Stimulated activated CD8-positive, alpha-beta memory T cell treated with anti-CD3 and anti-CD28 coated beads, Interleukin-7, amount 100 ng/mL, for 1 hour (primary cell): ENCODE measurements around the gene DNAH11.
"Not testable (repeated sequence)": the region's sequence is repeated elsewhere in the genome, so short reads cannot be mapped to it uniquely, and the experiment has no call there.

Source experiments
- DNase-seq, 2 donors: peaks; one replicate each; pipeline ENCODE4 v3.0.0-alpha.2; 2020; ENCODE audit warnings: low read depth in 2 of 2

Gene DNAH11

DNA sequence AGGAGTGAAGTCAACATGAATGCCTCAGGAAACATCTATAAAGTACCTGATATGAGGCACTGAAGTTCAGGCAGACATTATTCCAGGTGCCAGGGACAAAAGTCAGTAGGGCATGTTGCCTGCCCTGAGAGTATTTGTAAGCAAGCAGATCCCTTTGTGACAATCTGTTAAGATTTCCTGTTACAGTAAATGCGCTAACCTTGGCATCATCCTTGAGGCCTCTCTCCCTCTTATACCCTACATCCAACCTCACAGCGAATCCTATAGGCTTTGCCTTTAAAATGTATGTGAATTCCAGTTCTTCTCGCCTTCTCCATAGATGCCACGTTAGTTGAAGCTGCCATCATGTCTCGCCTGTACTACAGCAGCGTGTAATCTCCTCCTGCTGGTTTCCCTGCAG lies 165.3 kb downstream of the DNAH11 start:
- no peak for DNase-seq

DNA sequence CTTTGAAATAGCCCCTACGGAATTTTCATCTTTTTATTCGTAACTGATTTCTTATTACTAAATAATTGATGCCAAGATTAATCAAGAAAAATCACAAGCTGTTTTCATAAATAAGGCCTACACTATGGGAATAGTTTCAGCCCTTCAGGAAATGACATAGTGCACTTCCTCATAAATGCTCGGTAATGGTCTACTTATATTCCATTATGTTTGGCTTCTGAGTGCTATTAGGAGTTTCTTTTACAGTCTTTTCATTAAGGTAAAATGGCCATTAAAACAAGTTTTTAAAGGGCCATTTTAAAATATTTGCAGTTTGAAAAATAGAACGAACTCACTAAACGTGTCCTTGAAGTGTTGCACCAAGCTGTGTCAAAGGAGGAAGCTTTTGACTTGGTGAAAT lies 174.5 kb downstream of the DNAH11 start:
- DNase-seq = no peak

DNA sequence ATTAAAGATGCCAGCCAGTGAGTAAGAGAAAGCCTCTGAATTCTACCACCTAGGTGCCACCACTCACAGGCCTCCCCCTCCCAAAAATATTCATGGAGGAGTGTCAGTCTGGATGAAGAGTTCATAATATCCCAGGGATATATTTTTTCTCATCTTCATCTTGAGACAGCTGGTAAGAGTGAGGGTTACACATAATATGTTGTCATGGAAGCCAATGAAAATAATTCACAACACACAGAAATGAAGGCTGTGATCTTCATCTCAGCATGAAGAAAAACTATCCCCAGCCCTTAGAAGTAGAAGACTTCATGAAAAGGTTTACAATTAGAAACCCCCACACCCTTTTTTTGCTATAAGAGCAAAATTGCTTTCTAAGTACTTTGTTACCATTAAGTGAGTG lies 175.6 kb downstream of the DNAH11 start:
- no peak for DNase-seq

DNA sequence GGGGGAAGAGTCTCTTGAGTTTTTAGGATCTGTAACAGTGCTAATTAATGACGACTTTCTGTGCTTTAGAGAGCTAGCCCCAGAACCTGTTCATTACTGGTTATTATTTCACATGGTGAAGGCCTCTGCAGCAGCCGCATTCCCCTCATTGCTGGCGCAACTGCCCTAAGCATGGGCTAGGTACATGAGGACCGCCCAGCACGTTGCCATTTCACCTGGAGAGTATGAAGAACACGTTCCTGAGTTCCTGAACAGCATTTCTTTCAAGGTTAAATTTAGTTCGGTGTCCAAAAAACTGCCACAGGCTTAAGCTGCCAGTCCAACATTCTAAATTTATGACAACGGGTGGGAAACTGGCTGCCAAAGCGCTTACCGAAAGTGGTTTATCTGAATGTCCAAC lies 177.0 kb downstream of the DNAH11 start:
- no peak for DNase-seq

DNA sequence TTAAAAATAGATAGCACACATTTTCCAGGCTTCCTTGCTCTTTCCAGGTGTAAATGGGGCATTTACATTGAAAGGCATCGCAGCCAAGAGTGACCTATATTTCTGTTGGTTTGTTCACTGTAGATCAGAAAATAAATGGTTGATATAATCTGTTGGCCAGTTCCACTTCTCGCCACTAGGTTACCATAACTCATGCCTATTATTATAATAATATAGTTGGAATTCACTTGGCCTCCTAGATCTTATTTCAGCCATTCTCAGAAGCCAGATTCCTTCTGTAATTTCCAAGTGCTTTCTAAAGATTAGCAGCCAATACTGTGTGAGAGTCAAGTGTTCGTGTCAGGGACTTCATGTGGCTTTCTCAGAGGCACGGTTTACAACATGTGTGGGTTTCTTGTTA lies 179.5 kb downstream of the DNAH11 start:
- DNase-seq = no peak

GRCh38 chr7:21724562-21724961 lies 181.7 kb downstream of the DNAH11 start:
- no peak for DNase-seq

- DNase-seq = no peak
Observed at GRCh38 chr7:21730399-21730798, 187.6 kb downstream of the DNAH11 start.

- DNase-seq = no peak
Observed at GRCh38 chr7:21731977-21732376, 189.1 kb downstream of the DNAH11 start.

DNA sequence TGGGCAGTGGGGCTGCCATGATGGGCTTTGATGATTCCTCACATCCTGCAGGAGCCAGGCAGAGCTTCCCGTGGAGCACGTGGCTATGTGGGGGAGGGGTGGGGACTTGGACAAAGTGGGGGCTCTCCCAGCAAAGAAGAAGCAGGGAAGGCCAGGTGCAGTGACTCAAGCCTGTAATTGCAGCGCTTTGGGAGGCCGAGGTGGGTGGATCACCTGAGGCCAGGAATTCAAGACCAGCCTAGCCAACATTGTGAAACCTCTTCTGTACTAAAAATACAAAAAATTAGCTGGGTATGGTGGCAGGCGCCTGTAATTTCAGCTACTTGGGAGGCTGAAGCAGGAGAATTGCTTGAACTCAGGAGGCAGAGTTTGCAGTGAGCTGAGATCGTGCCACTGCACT lies 190.1 kb downstream of the DNAH11 start:
- not testable (repeated sequence) for DNase-seq

DNA sequence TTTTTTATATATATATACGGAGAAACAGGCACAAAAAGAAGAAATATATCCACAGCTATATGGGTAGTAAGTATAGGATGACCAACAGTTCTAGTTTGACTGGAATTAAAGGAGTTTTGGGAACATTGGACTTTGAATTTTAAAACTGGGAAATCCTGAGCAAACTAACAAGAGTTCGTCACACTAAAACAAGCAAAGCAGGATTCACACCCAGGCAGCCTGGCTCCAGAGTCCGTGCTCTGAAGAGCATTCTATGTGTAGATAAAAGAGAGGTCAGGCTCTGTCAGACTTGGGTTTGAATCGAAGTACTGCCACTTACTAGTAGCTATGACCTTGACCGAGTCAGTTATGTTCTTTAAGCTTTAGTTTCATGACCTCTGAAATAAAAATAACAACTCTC lies 191.0 kb downstream of the DNAH11 start:
- no peak for DNase-seq

DNA sequence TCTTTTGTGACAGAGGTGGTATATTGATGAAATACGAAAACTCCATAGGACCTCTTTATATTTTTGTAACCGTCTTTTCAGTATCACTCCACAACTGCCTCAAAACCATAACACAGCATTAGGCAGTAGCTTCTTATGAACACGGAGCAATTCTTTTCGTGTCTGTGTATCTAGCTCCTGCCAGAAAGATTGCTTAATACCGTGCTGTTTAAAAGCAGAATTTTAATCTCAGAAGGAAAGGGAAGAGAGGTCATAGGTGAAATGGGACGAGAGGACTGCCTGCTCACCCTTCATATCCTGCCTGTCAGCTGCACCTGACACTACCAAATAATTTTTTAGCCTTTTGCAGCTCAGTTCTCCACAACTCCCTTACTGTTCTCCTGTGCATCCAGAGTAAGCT lies 200.7 kb downstream of the DNAH11 start:
- DNase-seq = no peak

DNA sequence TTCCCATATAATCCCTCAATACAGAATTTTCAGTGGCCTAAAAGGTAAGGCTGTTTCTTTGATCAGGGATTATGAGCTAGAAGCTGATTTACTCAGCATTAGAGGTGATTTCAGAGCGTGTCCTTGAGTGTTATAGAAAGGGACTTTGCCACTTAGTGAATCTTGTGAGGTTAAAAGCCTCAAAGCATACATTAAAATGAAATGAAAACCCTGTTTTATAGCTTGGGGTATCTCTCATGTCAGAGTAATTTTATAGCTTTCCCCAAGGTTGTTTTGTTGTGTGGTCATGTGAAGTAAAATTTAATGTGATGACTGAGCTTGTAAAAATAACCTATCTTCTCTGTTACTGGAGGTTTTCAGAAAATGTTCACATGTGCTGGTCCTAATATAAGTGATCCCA lies 204.1 kb downstream of the DNAH11 start:
- no peak for DNase-seq

DNA sequence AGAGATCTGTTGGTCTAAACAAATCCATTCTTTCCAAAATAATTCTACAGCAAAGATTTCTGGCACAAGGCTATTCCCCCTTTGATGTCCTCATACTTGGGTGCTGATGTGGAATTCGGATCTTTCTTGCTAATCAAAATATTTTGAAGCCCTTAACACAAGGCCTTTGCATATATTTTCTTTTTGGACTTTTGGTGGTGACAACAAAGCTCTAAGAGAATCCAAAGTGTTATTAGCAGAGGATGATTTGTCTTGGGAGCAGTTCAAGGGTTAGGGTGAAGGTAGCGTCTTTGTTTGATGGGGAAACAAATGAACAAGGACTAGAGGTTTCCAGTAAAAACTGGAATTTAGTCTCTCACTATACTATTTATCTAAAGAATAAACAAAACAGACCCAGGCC lies 205.0 kb downstream of the DNAH11 start:
- no peak for DNase-seq

- no peak for DNase-seq
Observed at GRCh38 chr7:21749378-21749777, 206.5 kb downstream of the DNAH11 start.

DNA sequence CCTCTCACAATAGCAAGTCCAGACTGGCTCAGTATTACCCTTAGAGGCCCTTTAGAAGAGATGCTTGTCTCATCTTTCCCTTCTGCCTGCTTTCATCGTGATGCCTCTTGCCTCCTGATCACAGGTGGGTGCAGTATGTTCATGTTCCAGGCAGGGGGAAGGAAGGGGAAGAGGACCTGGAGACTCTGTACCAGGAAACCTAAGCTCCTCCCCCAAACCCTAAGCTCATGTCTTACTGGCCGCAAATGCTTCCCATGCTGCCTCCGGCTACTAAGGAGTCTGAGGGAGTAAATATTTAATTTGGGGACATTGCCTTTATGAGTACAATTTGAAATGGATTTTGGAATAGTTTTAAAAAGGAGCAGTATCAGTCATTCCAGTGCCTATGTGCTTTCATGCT lies 210.2 kb downstream of the DNAH11 start:
- no peak for DNase-seq

DNA sequence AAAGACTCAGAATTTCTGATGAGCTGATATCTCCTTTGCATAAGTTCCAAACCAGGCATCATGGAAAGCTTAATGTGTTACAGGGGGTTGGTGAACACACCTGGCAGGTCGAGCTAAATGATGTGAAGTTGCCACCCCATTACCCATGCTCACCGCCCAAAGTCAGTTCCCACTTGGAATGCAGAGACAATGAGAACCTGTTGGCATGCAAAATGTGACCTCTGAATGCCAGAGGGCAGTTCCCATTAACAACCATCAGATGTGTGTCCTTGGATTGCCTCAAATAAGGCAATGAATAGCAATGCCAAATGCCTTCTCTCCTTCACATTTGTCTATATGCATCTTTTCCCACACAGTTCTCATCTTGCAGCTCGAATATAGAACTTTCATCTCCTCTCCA lies 212.1 kb downstream of the DNAH11 start:
- DNase-seq = no peak

DNA sequence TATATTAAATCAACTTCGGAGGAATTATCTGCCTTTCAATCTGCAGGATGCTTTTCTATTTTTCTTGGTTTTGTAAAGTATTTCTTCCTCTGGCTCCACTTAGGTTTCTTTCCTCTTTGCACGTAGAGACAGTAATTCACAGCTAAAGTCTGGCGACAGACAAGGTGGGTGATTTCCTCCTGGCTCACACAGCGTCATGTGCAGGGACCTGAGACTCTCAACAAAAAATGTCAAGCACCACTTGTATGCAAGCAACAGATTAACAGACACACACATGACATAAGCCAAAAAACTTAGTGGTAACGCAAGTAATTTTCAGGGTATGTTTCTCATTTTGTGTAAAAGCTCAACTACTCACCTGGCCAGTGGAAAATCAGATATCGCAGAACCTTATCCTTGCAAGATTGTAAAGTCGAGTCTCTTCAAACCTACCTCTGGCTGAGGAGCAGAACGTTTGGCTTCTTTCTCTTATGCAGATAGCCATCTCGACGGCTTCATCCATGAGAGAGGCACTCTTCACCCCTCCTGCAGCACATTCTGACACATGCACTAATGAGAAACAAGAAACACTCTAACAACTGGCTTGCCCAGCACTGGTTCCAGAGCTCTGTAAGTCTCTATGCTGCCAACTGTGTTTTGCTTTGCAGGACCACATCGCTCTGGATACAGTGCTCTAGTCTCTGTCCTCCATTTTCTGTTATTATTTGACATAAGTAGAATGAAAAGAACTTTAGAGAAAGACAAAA lies 214.9 kb downstream of the DNAH11 start:
- DNase-seq = no peak

- no peak for DNase-seq
Observed at GRCh38 chr7:21758286-21758685, 215.4 kb downstream of the DNAH11 start.

- no peak for DNase-seq
Observed at GRCh38 chr7:21762469-21762868, 219.6 kb downstream of the DNAH11 start.

- no peak for DNase-seq
Observed at GRCh38 chr7:21763818-21764217, 221.0 kb downstream of the DNAH11 start.

GRCh38 chr7:21766218-21766617 lies 223.4 kb downstream of the DNAH11 start:
- no peak for DNase-seq

- no peak for DNase-seq
Observed at GRCh38 chr7:21767300-21767900, 224.6 kb downstream of the DNAH11 start.

DNA sequence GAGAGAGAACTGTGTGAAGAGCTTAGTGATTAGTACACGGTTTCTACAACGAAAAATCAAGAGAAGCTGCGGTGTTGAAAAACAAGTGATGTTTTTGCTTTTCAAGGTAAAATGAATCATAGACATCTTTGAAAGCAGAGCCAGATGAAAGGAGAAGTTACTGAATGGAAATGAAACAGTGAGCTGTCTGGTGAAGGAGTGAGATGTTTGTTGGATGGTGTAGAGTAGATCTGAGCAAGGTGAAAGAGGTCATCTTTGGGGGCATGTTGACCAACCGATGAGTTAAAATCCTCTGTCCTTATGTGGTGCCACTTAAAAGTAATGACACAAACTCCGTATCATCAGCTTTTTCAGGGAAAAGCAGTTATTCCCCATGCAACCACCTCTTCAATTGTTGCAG lies 225.4 kb downstream of the DNAH11 start:
- no peak for DNase-seq

- no peak for DNase-seq
Observed at GRCh38 chr7:21771266-21771665, 228.4 kb downstream of the DNAH11 start.
